HG03521 (cell line): Measurements from ENCODE around the gene DCX.
"Not testable (repeated sequence)": the region's sequence is repeated elsewhere in the genome, so short reads cannot be mapped to it uniquely, and the experiment has no call there.

Experiments used
- ATAC-seq: cut with Tn5 transposase; IDR thresholded peaks from one replicate; pipeline ENCODE4 v1.9.1; 2021; ENCODE audit warnings: mild to moderate bottlenecking, moderate library complexity; ENCODE audit not compliant: unreplicated experiment

DCX gene

GRCh38 chrX:111375747-111376146 lies 36.2 kb downstream of the DCX start:
- ATAC-seq = no peak

GRCh38 chrX:111372086-111372485 lies 39.9 kb downstream of the DCX start:
- ATAC-seq = no peak

- ATAC-seq = no peak
Observed at GRCh38 chrX:111365770-111366325, 46.1 kb downstream of the DCX start.

GRCh38 chrX:111363741-111364140 lies 48.3 kb downstream of the DCX start:
- ATAC-seq = no peak

- ATAC-seq = no peak
Observed at GRCh38 chrX:111361751-111362150, 50.2 kb downstream of the DCX start.

GRCh38 chrX:111360839-111361238 lies 51.2 kb downstream of the DCX start:
- ATAC-seq = no peak

GRCh38 chrX:111355523-111356115 lies 56.4 kb downstream of the DCX start:
- ATAC-seq = no peak

GRCh38 chrX:111354496-111354895 lies 57.5 kb downstream of the DCX start:
- ATAC-seq = no peak

GRCh38 chrX:111353793-111354192 lies 58.2 kb downstream of the DCX start:
- no peak for ATAC-seq

GRCh38 chrX:111352424-111352823 lies 59.6 kb downstream of the DCX start:
- ATAC-seq = no peak

- no peak for ATAC-seq
Observed at GRCh38 chrX:111349934-111350333, 62.1 kb downstream of the DCX start.

- no peak for ATAC-seq
Observed at GRCh38 chrX:111349101-111349500, 62.9 kb downstream of the DCX start.

GRCh38 chrX:111348429-111348828 lies 63.6 kb downstream of the DCX start:
- no peak for ATAC-seq

- not testable (repeated sequence) for ATAC-seq
Observed at GRCh38 chrX:111346150-111346549, 65.8 kb downstream of the DCX start.

GRCh38 chrX:111340054-111340453 lies 71.9 kb downstream of the DCX start:
- no peak for ATAC-seq

- no peak for ATAC-seq
Observed at GRCh38 chrX:111339212-111339611, 72.8 kb downstream of the DCX start.

GRCh38 chrX:111338095-111338698 lies 73.8 kb downstream of the DCX start:
- ATAC-seq = no peak

GRCh38 chrX:111337067-111337637 lies 74.8 kb downstream of the DCX start:
- ATAC-seq = no peak

GRCh38 chrX:111336141-111336540 lies 75.9 kb downstream of the DCX start:
- no peak for ATAC-seq

GRCh38 chrX:111329370-111329769 lies 82.6 kb downstream of the DCX start:
- ATAC-seq = no peak

- no peak for ATAC-seq
Observed at GRCh38 chrX:111328858-111329257, 83.1 kb downstream of the DCX start.

GRCh38 chrX:111322231-111322855 lies 89.6 kb downstream of the DCX start:
- no peak for ATAC-seq
